Measurements from ENCODE around the gene CYSLTR2.

Gene CYSLTR2

GRCh38 chr13:48750588-48751383, 97.1 kb downstream of the CYSLTR2 start:
- peak; percentile 92 for DNase-seq (ENCODE audit: low read depth)
- peak; percentile 57 for TF ChIP-seq CTCF (conservative IDR thresholded peaks at IDR 0.05; ENCODE audit: low read depth, low read length)
- no peak overlapping the region for H3K4me3 ChIP-seq (ENCODE audit: low read depth, low read length)

DNA sequence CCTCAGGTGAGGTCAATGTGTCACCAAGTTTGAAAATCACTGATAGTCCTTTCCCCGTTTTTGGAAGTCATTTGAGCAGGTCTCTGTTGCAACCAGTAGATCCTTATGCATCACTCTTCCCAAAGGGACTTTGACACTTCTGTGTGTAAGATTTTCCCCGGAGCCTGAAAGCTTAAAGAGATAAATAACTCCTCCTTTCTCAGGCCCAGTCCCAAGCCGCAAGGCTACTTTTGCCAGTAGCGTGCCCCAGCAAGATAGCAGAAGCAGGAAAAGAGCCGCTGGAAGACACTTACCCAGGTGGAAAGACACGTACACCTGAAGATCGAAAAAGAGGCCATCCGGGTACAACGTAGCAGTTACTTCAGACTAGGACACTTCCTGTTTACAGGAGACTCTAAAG, 106.9 kb downstream of the CYSLTR2 start:
- no peak for TF ChIP-seq CTCF (conservative IDR thresholded peaks at IDR 0.05; ENCODE audit: low read depth, low read length)
- H3K4me3 ChIP-seq (ENCODE audit: low read depth, low read length) = no peak overlapping the region
- no peak for DNase-seq (ENCODE audit: low read depth)
